ENCODE data around the gene LYPD4. TPM values are rescaled to one million over a fixed set of nuclear protein-coding genes. Genes with fewer than 3 reads are reported as not detected.

Gene LYPD4
- total and polyA plus RNA-seq, 12 donors = not detected

DNA sequence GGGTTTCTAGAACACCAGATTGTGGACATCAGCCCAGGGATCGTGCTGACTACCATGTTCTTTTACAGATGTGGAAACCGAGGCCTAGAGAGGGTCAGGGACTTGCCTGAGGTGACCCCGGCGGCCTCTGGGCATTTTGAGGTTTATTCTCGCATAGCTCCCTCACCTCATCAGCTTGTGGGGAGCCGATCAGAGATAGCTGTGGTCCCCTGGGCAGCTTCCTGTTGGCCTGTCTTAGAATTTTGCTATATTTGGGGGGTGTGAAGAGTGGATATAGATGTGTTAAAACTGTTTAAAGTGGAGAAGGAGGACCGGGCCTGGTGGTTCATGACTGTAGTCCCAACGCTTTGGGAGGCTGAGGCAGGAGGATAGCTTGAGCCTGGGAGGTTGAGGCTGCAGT is 45.4 kb upstream of the LYPD4 start:
- TF ChIP-seq, protein P1, sequence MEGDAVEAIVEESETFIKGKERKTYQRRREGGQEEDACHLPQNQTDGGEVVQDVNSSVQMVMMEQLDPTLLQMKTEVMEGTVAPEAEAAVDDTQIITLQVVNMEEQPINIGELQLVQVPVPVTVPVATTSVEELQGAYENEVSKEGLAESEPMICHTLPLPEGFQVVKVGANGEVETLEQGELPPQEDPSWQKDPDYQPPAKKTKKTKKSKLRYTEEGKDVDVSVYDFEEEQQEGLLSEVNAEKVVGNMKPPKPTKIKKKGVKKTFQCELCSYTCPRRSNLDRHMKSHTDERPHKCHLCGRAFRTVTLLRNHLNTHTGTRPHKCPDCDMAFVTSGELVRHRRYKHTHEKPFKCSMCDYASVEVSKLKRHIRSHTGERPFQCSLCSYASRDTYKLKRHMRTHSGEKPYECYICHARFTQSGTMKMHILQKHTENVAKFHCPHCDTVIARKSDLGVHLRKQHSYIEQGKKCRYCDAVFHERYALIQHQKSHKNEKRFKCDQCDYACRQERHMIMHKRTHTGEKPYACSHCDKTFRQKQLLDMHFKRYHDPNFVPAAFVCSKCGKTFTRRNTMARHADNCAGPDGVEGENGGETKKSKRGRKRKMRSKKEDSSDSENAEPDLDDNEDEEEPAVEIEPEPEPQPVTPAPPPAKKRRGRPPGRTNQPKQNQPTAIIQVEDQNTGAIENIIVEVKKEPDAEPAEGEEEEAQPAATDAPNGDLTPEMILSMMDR (IDR thresholded peaks at IDR 0.05) = no peak
- H3K36me3 ChIP-seq = peaks cover 0 to 73% (median 20%) of the 10 kb centered on the region in 9 donors

DNA sequence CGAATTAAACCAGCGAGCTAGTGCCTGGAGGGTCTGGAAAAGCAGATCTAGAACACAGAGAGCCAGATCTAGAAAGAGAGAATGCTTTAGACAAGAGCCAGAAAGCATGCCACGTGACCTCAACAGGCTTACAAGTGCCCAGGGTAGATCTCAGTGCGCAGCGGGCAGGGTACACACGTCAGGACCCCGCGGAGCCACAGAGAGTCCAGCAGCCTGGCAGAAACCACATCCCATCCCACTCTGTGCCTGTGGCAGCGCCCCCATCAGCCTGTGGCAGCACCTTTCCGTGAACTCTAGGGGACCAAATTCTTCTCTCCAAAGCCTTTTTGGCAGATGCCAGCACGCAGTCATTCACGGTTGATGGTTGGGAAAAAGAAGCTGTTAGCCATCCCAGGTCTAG is 44.4 kb upstream of the LYPD4 start:
- TF ChIP-seq, protein P1 (IDR thresholded peaks at IDR 0.05) = no peak
- H3K27me3 ChIP-seq = no peaks in the 10 kb centered on the region
- no peaks in the 10 kb centered on the region for H3K9me3 ChIP-seq
- peaks cover 0 to 66% (median 16%) of the 10 kb centered on the region in 9 donors for H3K36me3 ChIP-seq
- 91 to 92% methylated on average over 12 of the region's 12 CpGs for WGBS, 2 donors
- peak overlapping the region in 1 of 10 donors; percentile 84 for H3K27ac ChIP-seq
- no peak overlapping the region for H3K4me3 ChIP-seq
- DNase-seq (no peak), ATAC-seq (no peak)
- intact Hi-C loops (cut with DNase I) = loop anchor here in 2 of 10 donors (5.0 to 10.0 kb wide), 2 partner anchors 38 to 46 kb away; partner anchors contain the start of gene ERFL (in 1 of the 2)
- H3K4me1 ChIP-seq = peaks cover 4 to 55% (median 35%) of the 10 kb centered on the region in 9 donors

More for the DNA sequence above, 45.4 kb upstream of the LYPD4 start:
- WGBS, 2 donors = 91 to 92% methylated on average over 8 of the region's 8 CpGs
- Histone ChIP-seq H3K27ac (no peak overlapping the region), H3K9me3 (no peaks in the 10 kb centered on the region), H3K27me3 (no peaks in the 10 kb centered on the region), H3K4me3 (no peak overlapping the region), H3K4me1 (peaks cover 2 to 50% (median 30%) of the 10 kb centered on the region in 9 donors)
- DNase-seq (no peak), ATAC-seq (no peak)
- intact Hi-C loops (cut with DNase I) = loop anchor here in 2 of 10 donors (5.0 to 10.0 kb wide), 2 partner anchors 37 to 45 kb away; partner anchors contain the start of gene ERFL (in 1 of the 2)

DNA sequence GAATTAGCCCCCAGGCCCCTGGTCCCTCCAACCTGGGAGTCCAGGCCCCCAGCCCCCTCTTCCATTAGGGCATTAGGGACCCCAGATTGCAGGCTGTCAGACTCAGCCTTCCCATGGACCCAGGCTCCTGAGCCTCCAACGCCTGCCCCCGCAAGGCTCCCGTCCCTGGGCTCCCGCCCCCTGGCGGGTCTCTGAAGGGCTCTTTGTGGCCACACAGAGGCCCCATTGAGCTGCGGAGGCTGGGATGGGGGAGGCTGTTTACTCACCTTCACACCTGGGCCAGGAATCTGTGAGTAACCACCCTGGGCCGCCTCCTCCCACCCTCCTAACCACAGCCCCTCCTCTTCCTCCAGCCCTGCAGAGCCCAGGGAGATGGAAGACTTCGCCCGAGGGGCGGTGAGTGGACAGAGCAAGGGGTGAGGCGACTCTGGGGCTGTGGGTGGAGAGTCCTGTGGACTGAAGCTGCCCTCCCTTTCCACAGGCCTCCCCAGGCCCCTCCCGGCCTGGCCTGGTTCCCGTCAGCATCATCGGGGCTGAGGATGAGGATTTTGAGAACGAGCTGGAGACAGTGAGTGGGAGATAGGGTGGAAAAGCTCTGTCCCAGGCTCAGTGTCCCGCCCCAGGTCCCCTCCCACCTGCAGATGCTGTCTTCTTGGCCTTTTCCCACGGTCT is 43.4 kb upstream of the LYPD4 start:
- no peaks in the 10 kb centered on the region for H3K9me3 ChIP-seq
- H3K36me3 ChIP-seq = peaks cover 0 to 63% (median 13%) of the 10 kb centered on the region in 9 donors
- peak overlapping the region in 2 of 10 donors; percentile 1 to 84 for H3K27ac ChIP-seq
- H3K4me3 ChIP-seq = peak overlapping the region in 1 of 10 donors; percentile 94
- TF ChIP-seq, protein P1 (IDR thresholded peaks at IDR 0.05) = no peak
- H3K4me1 ChIP-seq = peaks cover 9 to 53% (median 35%) of the 10 kb centered on the region in 9 donors
- H3K27me3 ChIP-seq = no peaks in the 10 kb centered on the region
- WGBS, 2 donors = 61 to 62% methylated on average over 17 of the region's 17 CpGs
- intact Hi-C loops (cut with DNase I) = loop anchor here in 2 of 10 donors (5.0 to 10.0 kb wide), 2 partner anchors 39 to 47 kb away; partner anchors contain the start of gene ERFL (in 1 of the 2)
- DNase-seq (no peak), ATAC-seq (no peak)

DNA sequence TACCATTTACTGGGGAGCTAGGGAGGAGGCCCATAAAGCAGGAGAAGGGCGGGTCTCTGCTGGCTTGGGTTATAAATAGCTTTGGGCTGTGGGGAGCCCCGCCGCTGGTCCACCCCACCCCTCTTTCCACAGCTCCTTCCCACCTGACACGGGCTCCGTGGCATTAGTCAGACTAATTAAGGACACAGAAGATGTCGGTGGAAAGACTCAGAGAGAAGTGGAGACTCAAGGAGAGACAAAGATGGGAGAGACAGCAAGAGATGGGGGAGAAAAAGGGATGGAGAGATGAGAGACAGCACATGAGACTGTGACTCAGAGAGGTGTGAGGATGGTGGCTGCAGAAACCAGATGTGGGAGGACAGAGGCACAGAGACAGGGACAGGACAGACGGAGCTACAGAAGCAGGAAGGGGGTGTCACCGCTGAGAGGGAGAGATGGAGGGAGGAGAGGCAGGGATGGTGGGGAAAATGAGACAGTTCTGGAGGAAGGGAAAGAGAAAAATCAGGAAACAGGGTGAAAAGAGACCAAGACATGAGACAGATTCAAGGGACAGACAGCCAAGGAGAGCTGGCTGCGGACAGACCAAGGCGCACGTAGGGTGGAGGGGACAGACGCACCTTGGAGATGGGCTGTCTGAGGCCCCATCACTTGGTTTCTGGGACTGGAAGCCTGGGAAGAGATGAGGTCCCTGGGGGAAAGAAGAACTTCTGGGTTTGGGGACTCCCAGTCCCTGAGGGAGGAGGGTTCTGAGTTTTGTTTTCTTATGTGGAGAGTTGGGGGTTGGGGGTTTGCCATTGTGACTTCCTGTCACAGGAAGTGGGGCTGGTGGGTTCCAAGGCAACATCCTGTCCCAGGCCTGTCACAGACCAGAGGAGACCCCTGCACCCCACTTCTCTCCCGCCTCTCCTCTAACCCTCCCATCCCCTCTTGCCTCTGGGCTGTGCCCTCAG is 42.6 kb upstream of the LYPD4 start:
- H3K4me3 ChIP-seq = peak overlapping the region in 1 of 10 donors; percentile 94
- WGBS, 2 donors = 58 to 64% methylated on average over 13 of the region's 13 CpGs
- H3K9me3 ChIP-seq = no peaks in the 10 kb centered on the region
- peaks cover 9 to 55% (median 37%) of the 10 kb centered on the region in 9 donors for H3K4me1 ChIP-seq
- no peak for ATAC-seq
- no peaks in the 10 kb centered on the region for H3K27me3 ChIP-seq
- no peak for DNase-seq
- intact Hi-C loops (cut with DNase I) = loop anchor here in 2 of 10 donors (5.0 to 10.0 kb wide), 2 partner anchors 40 to 48 kb away; partner anchors contain the start of gene ERFL (in 1 of the 2)
- H3K27ac ChIP-seq = peak overlapping the region in 2 of 10 donors; percentile 1 to 84
- H3K36me3 ChIP-seq = peaks cover 0 to 55% (median 6%) of the 10 kb centered on the region in 9 donors
- TF ChIP-seq, protein P1 (IDR thresholded peaks at IDR 0.05) = no peak
